Right lobe of liver (tissue), 4 donors: ENCODE results near the gene SH2D1B.

Experiments
- CTCF ChIP-seq, 4 donors: fragments of 200-600 bp in 3 of 4; fragments of 450-650 bp in 1 of 4; IDR thresholded peaks; one replicate each; pipeline versions ENCODE4 v1.5.1 to v1.8.0; 2016 to 2022; ENCODE audit warnings: antibody characterized with exemption in 4 of 4, mild to moderate bottlenecking in 2 of 4
- POLR2A ChIP-seq: fragments of 450-650 bp; IDR thresholded peaks from one replicate; pipeline ENCODE4 v1.6.1; 2017; ENCODE audit warnings: antibody characterized with exemption, mild to moderate bottlenecking
- donor health status: DM: no; HTN: no; CAD: no.
- donor health status: DM: no; HTN: no; CAD: no.
- donor health status: DM: no; HTN: yes; CAD: no.

GRCh38 chr1:162351246-162351842 is 60.6 kb downstream of the SH2D1B start:
- TF ChIP-seq CTCF (IDR thresholded peaks at IDR 0.05), result no peak
- no peak for TF ChIP-seq POLR2A
